Effector memory CD4-positive, alpha-beta T cell (primary cell): ENCODE measurements around the gene RHNO1.

Experiments
- DNase-seq, 3 donors: peaks; one replicate each; pipeline ENCODE4 v3.0.0-alpha.2; 2020
- H3K27ac ChIP-seq: 2 replicates; pipeline ENCODE4 v1.7.0; 2013; ENCODE audit warnings: mild to moderate bottlenecking, low read length, moderate library complexity; ENCODE audit not compliant: insufficient read depth, poor library complexity, severe bottlenecking
- H3K27me3 ChIP-seq: replicated peaks from 2 replicates; pipeline ENCODE4 v1.7.0; 2013; ENCODE audit warnings: mild to moderate bottlenecking, low read length; ENCODE audit not compliant: insufficient read depth, control insufficient read depth, poor library complexity, severe bottlenecking
- H3K36me3 ChIP-seq: 2 replicates; pipeline ENCODE4 v1.7.0; 2013; ENCODE audit warnings: mild to moderate bottlenecking, low read length, moderate library complexity; ENCODE audit not compliant: control insufficient read depth, insufficient read depth
- H3K4me1 ChIP-seq: 2 replicates; pipeline ENCODE4 v1.7.0; 2013; ENCODE audit warnings: low read length, mild to moderate bottlenecking; ENCODE audit not compliant: control insufficient read depth, insufficient read depth, poor library complexity, severe bottlenecking
- H3K4me3 ChIP-seq: 2 replicates; pipeline ENCODE4 v1.7.0; 2013; ENCODE audit warnings: low read length, low read depth, mild to moderate bottlenecking; ENCODE audit not compliant: insufficient read depth, poor library complexity, severe bottlenecking
- H3K9me3 ChIP-seq: 2 replicates; pipeline ENCODE4 v1.7.0; 2013; ENCODE audit warnings: mild to moderate bottlenecking, low read length, moderate library complexity; ENCODE audit not compliant: control insufficient read depth

The RHNO1 gene

GRCh38 chr12:2879853-2880252, 2.8 kb downstream of the RHNO1 start:
- no peak for DNase-seq
- Histone ChIP-seq H3K9me3 (no peaks in the 10 kb centered on the region), H3K4me1 (peaks cover 12% of the 10 kb centered on the region), H3K27ac (no peak overlapping the region), H3K27me3 (no peaks in the 10 kb centered on the region), H3K4me3 (no peak overlapping the region), H3K36me3 (no peaks in the 10 kb centered on the region)

- Histone ChIP-seq H3K27ac (no peak overlapping the region), H3K4me3 (no peak overlapping the region), H3K9me3 (no peaks in the 10 kb centered on the region), H3K36me3 (peaks cover 4% of the 10 kb centered on the region), H3K4me1 (no peaks in the 10 kb centered on the region), H3K27me3 (no peaks in the 10 kb centered on the region)
- DNase-seq: no peak
Observed at GRCh38 chr12:2884810-2885209, 7.8 kb downstream of the RHNO1 start.

- peaks cover 4% of the 10 kb centered on the region for H3K36me3 ChIP-seq
- peaks cover 7% of the 10 kb centered on the region for H3K4me1 ChIP-seq
- H3K27ac ChIP-seq: no peak overlapping the region
- no peaks in the 10 kb centered on the region for H3K27me3 ChIP-seq
- H3K9me3 ChIP-seq: no peaks in the 10 kb centered on the region
- H3K4me3 ChIP-seq: no peak overlapping the region
- no peak for DNase-seq
Observed at GRCh38 chr12:2886768-2887450, 9.9 kb downstream of the RHNO1 start.

GRCh38 chr12:2890001-2890387, 13.0 kb downstream of the RHNO1 start:
- H3K27me3 ChIP-seq: no peaks in the 10 kb centered on the region
- peak overlapping the region; percentile 79 for H3K27ac ChIP-seq
- peak overlapping the region; percentile 94 for H3K4me3 ChIP-seq
- H3K4me1 ChIP-seq: peaks cover 7% of the 10 kb centered on the region
- no peak for DNase-seq
- H3K9me3 ChIP-seq: no peaks in the 10 kb centered on the region
- peaks cover 3% of the 10 kb centered on the region for H3K36me3 ChIP-seq

DNA sequence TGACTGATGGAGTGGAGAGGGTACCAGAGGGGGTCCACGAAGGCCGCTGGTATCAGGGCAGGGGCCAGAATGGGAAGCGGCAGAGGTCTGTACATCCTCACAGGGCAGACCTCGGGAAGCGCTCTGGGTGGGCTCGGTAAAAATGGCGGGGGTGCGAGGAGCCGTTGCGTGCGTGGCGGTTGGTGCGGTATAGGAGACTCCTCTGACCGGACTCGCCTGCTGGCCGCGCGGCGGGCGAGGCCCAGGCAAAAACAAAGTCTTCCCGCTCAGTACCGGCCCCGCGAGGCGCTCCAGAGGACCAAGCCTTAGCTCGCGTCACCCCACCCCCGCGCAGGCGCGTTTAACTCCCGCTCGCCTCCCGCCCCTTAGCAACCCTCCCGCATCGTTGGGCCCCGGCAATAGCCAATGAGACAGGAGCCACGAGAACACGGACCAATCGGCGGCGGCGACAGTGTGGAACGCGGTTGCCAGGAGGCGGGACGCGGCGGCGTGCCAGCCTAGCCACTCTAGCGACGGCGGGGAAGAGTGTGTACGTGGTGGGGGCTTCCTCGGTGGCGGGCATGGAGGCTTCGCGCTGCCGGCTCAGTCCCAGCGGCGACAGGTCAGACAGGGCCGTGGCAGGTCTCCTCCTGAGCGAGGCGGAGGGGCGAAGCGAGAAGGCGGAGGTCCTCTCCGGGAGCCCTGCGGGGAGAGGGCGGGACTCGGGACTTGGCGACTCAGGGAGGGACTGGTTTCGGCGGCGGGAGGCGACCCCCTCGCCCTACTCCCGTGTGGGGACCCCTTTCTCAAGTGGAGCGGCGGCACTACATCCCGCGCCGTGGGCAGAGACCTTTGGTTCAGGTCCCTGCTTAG, 13.6 kb downstream of the RHNO1 start, which contains the start of gene TULP3:
Gene TULP3 (plus strand): TSS at position 504 of the 852 bp plus-strand sequence. CDS start 57 bp downstream, at position 561.
- DNase-seq: peak; percentile 97 to 98 (median 98)
- H3K27ac ChIP-seq: peak within 1 kb of the TSS; percentile 87
- no peaks in the 10 kb centered on the region for H3K36me3 ChIP-seq
- peaks cover 7% of the 10 kb centered on the region for H3K4me1 ChIP-seq
- peak within 1 kb of the TSS; percentile 94 for H3K4me3 ChIP-seq
- H3K27me3 ChIP-seq: no peaks in the 10 kb centered on the region
- H3K9me3 ChIP-seq: no peaks in the 10 kb centered on the region

DNA sequence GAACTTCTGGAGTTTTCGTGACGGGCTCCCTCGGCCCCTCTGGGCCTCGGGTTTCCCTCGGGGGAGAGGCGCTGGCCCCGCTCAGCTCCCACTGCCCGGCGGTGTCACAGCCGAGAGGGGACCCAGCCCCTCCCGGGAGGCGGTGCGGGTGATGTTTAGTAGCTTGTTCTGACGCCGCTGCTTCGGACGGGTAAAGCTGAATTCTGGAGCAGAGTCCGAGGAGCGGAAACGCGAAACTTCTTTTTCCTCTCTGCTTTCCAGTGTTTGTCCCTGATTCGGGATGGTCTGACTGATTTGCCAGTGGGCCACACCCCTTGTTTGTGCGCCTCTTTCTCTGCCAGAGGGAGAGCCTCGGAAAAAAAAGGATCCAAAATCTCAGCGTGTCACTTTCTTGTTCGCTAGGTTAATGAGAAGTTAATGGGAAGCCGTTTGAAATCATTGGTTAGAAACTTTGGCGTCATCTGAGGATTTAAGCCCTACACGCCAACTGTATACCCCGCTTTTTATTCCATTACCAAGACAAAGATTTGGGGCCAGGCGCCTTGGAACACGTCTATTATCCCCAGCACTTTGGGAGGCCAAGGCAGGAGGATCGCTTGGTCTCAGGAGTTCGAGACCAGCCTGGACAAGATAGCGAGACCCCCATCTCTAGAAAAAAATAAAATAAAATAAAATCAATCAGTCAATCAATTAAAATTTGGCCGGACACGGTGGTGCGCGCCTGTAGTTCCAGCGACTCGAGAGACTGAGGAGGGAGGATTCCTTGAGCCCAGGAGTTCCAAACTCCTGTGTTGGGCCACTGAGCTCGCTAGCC, 14.4 kb downstream of the RHNO1 start:
- DNase-seq: peak in 1 of 3 donors; percentile 6
- no peaks in the 10 kb centered on the region for H3K27me3 ChIP-seq
- peaks cover 7% of the 10 kb centered on the region for H3K4me1 ChIP-seq
- no peaks in the 10 kb centered on the region for H3K36me3 ChIP-seq
- H3K4me3 ChIP-seq: peak overlapping the region; percentile 94
- peak overlapping the region; percentile 87 for H3K27ac ChIP-seq
- H3K9me3 ChIP-seq: no peaks in the 10 kb centered on the region

- no peaks in the 10 kb centered on the region for H3K9me3 ChIP-seq
- H3K4me1 ChIP-seq: peaks cover 7% of the 10 kb centered on the region
- DNase-seq: no peak
- H3K27me3 ChIP-seq: no peaks in the 10 kb centered on the region
- no peak overlapping the region for H3K27ac ChIP-seq
- no peaks in the 10 kb centered on the region for H3K36me3 ChIP-seq
- H3K4me3 ChIP-seq: no peak overlapping the region
Observed at GRCh38 chr12:2892246-2892645, 15.2 kb downstream of the RHNO1 start.

DNA sequence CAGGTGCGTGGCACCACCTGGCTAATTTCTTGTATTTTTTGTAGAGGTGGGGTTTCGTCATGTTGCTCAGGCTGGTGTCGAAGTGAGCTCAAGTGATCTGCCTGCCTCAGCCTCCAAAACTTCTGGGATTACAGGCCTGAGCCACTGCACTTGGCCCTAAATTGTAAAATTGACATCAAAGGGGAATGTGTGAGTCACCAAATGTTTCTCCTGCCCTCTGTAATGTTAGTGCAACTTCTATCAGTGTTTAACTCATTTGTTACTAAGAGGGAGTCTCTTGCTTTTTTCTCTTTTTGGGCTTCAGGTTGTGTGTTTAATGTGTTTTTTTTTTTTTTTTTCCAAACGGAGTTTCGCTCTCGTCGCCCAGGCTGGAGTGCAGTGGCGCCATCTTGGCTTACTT, 16.0 kb downstream of the RHNO1 start:
- H3K9me3 ChIP-seq: no peaks in the 10 kb centered on the region
- no peaks in the 10 kb centered on the region for H3K36me3 ChIP-seq
- no peak overlapping the region for H3K4me3 ChIP-seq
- H3K4me1 ChIP-seq: peaks cover 7% of the 10 kb centered on the region
- no peak for DNase-seq
- H3K27ac ChIP-seq: no peak overlapping the region
- H3K27me3 ChIP-seq: no peaks in the 10 kb centered on the region

DNA sequence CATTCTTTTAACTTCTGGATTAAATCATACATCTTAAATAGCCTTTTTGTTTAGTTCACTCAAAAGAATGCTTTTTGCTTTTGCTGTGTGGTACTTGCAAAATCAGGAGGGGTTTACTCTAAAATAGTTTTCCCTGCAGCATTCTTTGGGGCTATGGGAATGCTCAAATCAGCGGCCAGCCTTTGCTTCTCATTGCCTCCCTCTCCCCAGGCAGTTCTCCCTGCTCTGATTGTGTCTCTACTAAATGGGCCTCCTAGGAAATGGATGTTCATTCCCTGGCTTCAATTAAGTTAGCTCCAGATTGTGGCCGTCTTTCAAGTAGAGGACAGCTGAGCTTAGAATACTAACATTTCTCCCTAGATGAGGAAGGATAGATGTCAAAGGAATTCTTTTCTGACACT, 18.0 kb downstream of the RHNO1 start:
- Histone ChIP-seq H3K27ac (no peak overlapping the region), H3K9me3 (no peaks in the 10 kb centered on the region), H3K27me3 (no peaks in the 10 kb centered on the region)

More for the DNA sequence above, 18.0 kb downstream of the RHNO1 start:
- Histone ChIP-seq H3K36me3 (no peaks in the 10 kb centered on the region), H3K4me1 (peaks cover 7% of the 10 kb centered on the region), H3K4me3 (no peak overlapping the region)
- DNase-seq: no peak
